ENCODE measurements around the gene IL2RA.

GRCh38 chr10:6071181-6072175 is 9.3 kb upstream of the IL2RA start:
- TF ChIP-seq JUNB (IDR thresholded peaks at IDR 0.05; ENCODE audit: unreplicated experiment) (no peak), CTCF (conservative IDR thresholded peaks at IDR 0.05; ENCODE audit: low read depth in 2 of 2) (no peak), POLR2AphosphoS5 (IDR thresholded peaks at IDR 0.05; ENCODE audit: low read depth) (no peak), EZH2 (IDR thresholded peaks at IDR 0.05; ENCODE audit: low read depth, unreplicated experiment) (no peak), EZH2phosphoT487 (IDR thresholded peaks at IDR 0.05; ENCODE audit: unreplicated experiment) (no peak), CREB1 (CRISPR knock-in tag; IDR thresholded peaks at IDR 0.05; ENCODE audit: low read depth) (no peak), ZNF331 (CRISPR knock-in tag; IDR thresholded peaks at IDR 0.05; ENCODE audit: low read depth) (no peak), STAT1 (IDR thresholded peaks at IDR 0.05; ENCODE audit: unreplicated experiment) (no peak)
- TF ChIP-seq, protein P1, sequence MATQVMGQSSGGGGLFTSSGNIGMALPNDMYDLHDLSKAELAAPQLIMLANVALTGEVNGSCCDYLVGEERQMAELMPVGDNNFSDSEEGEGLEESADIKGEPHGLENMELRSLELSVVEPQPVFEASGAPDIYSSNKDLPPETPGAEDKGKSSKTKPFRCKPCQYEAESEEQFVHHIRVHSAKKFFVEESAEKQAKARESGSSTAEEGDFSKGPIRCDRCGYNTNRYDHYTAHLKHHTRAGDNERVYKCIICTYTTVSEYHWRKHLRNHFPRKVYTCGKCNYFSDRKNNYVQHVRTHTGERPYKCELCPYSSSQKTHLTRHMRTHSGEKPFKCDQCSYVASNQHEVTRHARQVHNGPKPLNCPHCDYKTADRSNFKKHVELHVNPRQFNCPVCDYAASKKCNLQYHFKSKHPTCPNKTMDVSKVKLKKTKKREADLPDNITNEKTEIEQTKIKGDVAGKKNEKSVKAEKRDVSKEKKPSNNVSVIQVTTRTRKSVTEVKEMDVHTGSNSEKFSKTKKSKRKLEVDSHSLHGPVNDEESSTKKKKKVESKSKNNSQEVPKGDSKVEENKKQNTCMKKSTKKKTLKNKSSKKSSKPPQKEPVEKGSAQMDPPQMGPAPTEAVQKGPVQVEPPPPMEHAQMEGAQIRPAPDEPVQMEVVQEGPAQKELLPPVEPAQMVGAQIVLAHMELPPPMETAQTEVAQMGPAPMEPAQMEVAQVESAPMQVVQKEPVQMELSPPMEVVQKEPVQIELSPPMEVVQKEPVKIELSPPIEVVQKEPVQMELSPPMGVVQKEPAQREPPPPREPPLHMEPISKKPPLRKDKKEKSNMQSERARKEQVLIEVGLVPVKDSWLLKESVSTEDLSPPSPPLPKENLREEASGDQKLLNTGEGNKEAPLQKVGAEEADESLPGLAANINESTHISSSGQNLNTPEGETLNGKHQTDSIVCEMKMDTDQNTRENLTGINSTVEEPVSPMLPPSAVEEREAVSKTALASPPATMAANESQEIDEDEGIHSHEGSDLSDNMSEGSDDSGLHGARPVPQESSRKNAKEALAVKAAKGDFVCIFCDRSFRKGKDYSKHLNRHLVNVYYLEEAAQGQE (IDR thresholded peaks at IDR 0.05; ENCODE audit: unreplicated experiment): no peak
- TF ChIP-seq, protein P2, sequence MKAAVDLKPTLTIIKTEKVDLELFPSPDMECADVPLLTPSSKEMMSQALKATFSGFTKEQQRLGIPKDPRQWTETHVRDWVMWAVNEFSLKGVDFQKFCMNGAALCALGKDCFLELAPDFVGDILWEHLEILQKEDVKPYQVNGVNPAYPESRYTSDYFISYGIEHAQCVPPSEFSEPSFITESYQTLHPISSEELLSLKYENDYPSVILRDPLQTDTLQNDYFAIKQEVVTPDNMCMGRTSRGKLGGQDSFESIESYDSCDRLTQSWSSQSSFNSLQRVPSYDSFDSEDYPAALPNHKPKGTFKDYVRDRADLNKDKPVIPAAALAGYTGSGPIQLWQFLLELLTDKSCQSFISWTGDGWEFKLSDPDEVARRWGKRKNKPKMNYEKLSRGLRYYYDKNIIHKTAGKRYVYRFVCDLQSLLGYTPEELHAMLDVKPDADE (IDR thresholded peaks at IDR 0.05): no peak

Data from GM23338 (cell line).